ENCODE data around the gene APOBEC4.

DNA sequence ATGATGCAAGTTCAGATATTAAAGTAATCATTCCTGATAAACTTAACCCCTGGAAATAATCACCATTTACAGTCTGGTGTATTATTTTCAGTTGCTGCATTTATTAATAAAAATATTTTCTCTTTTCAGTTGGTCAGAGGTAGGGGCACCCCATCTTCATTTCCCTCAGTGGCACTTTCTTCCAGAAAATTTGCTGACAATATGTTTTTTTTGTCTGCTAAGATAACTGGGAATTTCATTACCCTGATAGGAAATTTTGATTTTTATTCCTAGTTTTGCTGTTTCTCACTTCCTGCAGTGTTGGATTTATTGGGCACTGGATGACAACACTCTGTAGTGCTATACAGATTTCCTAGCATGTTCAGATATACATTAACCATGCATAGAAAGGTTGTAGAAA is 33.1 kb upstream of the APOBEC4 start:
- TF ChIP-seq CTCF (IDR thresholded peaks at IDR 0.05) (no peak), POLR2A (IDR thresholded peaks at IDR 0.05) (no peak)

Data from thyroid gland (tissue), 4 donors.